Posterior cingulate gyrus (tissue), 11 donors: Measurements from ENCODE around the gene UBALD1.
A peak's percentile ranks its signal among the peaks of the same experiment; 100 is the strongest.

Experiments used
- DNase-seq, 10 donors: peaks; one replicate each; pipeline versions ENCODE4 v3.0.0 to v3.0.0-alpha.2; 2020 to 2021; ENCODE audit warnings: mixed read lengths in 3 of 10
- intact Hi-C: fragments of 100-400 bp; cut with DNase I; formaldehyde crosslinking; loops from one replicate; pipeline ENCODE4 v1.15.1; 2023

Gene UBALD1

GRCh38 chr16:4618645-4619418 lies 4.1 kb upstream of the UBALD1 start:
- intact Hi-C loops = loop anchor here (5.0 to 10.0 kb wide), 2 partner anchors 73 to 114 kb away; partner anchors contain the start of gene NUDT16L1
- DNase-seq = no peak

GRCh38 chr16:4617880-4618279 lies 3.2 kb upstream of the UBALD1 start:
- no peak for DNase-seq

DNA sequence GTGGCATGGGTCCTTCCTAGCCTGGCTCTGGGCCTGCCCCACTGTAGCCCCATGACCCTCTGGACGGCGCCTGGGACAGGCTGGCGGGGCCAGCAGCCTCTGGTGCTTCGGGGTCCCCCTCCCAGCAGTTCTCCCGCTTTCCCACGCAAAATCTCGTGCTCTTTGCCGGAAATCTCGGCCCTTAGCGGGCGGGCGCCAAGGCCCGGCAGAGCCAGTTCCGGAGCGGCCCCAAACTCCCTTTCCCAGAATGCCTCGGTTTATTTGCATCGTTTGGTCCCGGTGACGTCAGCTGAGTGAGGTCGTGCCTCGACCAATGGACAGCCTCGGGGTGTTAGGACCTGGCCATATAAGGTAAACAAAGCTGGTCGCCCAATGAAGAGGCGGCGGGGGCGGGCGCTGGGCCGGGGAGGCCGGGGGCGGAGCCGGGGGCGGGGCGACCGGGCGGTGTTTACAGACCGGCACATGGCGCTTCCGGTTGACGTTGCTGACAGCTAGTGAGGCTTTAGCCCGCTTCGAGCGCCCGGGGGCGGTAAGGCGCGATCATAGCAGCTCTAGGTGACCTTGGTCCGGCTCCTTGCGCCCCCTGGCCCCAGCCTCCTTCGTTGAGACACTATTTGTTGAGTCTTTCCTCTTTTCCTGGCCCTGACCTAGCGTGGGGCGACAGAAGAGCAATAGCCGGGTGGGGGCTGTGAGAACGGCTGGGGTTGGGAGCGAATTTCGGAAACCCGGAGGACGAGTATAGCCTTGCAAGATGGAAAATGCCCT lies 1.5 kb upstream of the UBALD1 start:
- DNase-seq = peak; percentile 98 to 100 (median 99)
- intact Hi-C loops = loop anchor here (1.0 to 10.0 kb wide), 3 partner anchors 76 to 111 kb away; partner anchors contain the start of genes CDIP1 and NUDT16L1

More at GRCh38 chr16:4617880-4618279, 3.2 kb upstream of the UBALD1 start:
- intact Hi-C loops = loop anchor here (5.0 to 10.0 kb wide), 2 partner anchors 74 to 113 kb away; partner anchors contain the start of gene NUDT16L1

DNA sequence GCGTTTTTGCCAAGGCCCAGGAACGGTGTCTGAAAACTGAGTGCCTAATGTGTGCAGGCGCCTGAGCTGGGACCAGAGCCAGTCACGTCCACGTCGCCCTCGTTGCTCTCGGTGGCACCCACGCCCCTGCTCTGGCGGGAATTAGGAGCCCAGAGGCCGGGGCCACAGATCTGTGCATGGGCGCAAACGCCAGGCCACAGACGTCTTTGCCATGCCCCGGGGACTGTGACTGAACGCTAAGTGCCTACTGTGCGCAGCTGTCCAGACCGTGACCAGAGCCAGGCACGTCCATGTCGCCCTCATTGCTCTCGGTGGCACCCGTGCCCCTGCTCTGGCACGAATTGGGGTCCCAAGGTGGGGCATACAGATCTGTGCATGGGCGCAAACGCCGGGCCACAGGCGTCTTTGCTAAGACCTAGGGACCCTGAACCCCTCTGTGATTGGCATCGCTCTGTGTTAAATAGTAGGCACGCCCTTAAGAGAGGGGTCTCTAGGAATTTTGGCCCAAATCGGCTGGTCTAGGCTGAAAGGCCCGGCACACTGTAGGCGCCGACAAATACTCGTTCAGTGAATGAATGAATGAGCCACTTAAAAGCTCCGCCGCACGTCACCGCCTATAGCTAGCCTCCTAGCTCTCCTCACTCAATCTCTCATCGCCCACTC lies 827 bp upstream of the UBALD1 start:
- intact Hi-C loops = loop anchor here (1.0 to 10.0 kb wide), 3 partner anchors 77 to 111 kb away; partner anchors contain the start of genes CDIP1 and NUDT16L1
- DNase-seq = no peak

- DNase-seq = peak in 3 of 10 donors; percentile 18 to 83 (median 82)
- intact Hi-C loops = loop anchor here (10.0 kb wide), 1 partner anchor 109 kb away; no protein-coding TSS in a partner anchor
These were observed 785 bp downstream of the UBALD1 start for GRCh38 chr16:4613636-4614570.

DNA sequence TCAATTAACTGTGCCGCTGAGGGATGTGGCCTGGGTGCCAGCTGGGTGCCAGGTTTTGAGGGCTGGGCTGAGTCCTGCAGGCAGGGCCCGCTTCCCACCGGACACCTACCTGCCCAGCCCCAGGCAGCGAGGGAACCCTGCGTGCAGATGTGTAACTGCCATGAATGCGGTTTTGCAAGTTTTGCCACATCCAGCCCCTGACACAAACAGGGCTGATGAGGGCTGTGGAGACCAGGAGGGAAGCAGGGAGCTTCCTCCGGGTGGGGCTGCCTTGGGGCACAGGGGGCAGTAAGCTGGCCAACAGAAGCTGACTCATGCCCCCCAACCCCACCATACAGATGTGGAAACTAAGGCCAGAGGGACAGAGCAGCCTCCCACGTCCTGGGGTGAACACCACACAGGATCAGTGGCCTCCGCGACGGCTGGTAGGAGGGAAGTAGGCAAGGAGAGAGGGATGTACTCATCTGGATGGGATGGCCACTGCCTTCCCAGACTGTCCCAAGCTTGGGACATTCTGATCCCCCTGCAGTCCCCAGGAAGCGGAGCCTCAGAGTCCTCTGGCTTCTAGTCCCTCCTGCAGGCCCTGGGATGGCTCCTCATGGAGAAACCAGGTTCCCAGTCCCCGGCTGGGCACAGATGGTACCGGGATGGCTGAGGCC lies 1.6 kb downstream of the UBALD1 start:
- no peak for DNase-seq
- intact Hi-C loops = loop anchor here (10.0 kb wide), 1 partner anchor 108 kb away; no protein-coding TSS in a partner anchor

GRCh38 chr16:4612474-4612931 lies 2.2 kb downstream of the UBALD1 start:
- DNase-seq = no peak
- intact Hi-C loops = loop anchor here (10.0 kb wide), 1 partner anchor 108 kb away; no protein-coding TSS in a partner anchor

DNA sequence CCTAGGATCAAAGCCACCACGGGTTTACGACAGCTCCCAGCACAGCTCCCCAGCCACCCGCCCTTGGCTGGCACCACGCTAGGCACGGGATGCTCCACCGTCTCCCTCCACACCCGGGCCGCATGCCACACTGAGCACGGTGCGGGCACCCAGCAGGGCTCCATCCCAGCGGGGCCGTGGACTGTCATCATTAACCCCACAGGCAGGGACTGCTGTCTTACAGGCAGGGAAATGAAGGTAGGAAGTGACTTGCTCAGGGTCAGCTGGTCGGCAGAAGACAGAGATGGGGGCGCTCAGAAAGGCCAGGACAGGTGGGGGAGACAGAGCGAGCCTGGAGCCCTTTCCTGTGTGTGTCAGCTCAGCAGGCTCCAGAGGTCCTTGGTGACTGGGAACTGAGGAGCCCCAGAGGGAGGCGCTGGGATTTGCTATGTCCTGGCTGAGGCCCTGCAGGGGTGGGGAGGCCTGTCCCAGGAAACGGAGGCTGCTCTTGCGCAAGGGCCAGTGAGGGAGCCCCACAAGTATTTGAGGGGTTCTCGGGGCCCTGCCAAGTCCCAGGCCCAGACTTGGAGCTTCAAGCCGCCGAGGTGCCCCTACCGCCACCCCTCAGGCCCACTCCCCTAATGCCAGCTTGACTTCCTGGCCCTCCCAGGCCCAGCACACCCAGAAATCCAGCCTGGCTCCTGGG lies 3.2 kb downstream of the UBALD1 start:
- intact Hi-C loops = loop anchor here (10.0 kb wide), 1 partner anchor 107 kb away; no protein-coding TSS in a partner anchor
- DNase-seq = no peak

DNA sequence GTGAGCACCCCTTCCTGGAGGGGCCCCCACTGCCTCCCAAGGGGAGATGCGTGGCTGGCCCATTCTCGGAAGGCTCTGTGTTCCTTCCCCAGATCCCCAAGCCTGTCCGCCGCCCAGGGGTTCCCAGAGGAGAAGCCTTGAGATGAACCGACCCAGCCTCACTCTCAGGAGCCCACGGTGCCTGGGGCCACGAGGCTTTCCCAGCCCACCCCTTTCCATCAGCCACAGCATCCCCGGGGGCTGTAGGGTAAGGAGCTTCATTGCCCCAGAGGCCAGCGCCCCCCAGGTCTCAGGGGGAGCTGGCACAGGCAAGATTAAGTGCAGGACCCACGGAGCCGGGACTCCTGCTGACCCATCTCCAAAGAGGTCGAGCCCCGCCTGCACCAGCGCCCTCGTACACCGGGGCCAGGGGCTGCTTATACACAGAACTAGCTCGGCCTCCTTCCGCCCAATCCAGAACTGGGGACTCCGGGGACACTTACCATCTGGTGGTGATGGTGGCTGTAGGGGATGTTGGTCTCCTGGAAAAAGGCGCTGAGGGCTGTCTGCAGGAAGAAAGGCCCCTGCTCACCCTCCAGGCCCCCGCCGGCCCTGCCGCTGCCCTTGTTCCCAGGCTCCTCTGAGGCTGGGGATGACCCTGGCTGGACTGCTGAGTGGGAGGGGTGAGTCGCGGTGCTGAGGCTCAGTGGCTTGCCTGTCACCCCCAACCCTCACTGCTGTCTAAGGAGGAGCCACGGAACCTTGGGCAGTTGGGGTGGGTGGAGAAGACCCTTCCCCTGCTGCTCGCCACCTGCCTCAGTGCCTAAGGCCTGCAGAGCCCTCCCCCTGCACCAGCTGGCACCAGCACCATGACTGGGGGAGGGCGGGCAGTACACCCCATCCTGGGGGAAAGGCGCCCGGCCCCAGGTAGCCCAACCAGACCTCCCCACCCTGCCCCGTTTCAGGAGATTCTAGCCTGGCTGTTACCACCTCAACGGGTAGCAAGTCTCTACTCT lies 4.4 kb downstream of the UBALD1 start:
- no peak for DNase-seq
- intact Hi-C loops = loop anchor here (10.0 kb wide), 1 partner anchor 106 kb away; no protein-coding TSS in a partner anchor

DNA sequence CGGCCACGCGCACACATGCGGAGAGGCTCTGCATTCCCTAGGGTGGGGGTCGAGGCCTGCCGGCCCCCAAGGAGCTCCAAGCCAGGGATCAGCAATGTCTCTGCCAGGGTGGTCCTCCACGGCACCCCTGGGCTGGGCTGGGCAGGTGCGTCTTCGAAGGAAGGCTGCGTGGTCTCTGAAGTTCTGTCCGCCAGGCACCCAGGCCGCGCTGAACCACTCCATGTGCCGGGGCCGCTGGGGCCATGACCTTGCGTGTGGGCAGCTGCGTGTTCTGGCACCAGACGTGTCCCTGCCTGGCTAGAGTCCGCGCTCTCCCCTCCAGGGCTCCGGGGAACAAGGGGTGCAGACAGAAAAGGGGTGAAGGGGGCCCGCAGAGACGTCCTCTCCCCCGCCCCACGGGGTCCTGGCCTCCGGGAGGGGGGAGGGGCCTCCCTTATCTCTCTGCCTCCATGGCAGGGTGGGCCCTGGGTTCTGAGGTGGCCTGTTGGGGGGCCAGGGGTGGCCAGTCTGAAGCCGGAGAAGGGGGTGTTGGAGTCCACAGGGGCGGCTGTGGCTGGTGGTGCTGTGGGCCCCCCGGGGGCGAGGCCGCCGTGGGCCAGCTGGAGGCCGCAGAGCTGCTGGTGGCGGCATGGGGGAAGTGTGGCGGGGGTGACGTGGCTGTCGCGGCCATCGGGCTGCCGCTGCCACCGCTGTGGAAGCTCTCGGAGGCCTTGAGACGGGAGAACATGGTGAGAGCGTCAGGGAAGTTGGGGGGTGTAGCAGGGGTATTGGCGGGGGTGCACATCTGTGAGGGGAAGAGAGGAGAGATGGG lies 5.3 kb downstream of the UBALD1 start:
- peak in 2 of 10 donors; percentile 75 to 84 for DNase-seq
- intact Hi-C loops = loop anchor here (10.0 kb wide), 1 partner anchor 105 kb away; no protein-coding TSS in a partner anchor

- intact Hi-C loops = no loop called here
- DNase-seq = no peak
These were observed 6.0 kb downstream of the UBALD1 start for GRCh38 chr16:4608704-4608980.

GRCh38 chr16:4607841-4608703 lies 6.6 kb downstream of the UBALD1 start:
- intact Hi-C loops = no loop called here
- no peak for DNase-seq

DNA sequence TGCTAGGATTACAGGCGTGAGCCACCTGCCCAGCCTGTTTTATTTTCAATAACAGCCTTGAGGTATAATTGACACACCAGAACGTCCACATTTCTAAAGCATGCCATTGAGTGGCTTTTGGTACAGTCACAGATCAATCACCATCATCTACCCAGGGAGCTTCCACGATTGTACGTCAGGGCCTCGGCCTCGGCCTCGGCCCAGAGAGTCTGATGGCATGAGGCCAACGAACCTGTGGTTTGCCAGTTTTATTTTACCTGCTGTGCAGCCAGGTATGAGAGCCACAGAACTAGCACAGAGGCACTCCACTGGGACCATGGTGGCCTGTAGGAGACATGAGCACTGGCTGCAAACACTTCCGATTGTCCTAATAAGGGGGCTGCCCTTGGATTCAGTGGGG lies 8.3 kb downstream of the UBALD1 start:
- no peak for DNase-seq
- intact Hi-C loops = no loop called here

DNA sequence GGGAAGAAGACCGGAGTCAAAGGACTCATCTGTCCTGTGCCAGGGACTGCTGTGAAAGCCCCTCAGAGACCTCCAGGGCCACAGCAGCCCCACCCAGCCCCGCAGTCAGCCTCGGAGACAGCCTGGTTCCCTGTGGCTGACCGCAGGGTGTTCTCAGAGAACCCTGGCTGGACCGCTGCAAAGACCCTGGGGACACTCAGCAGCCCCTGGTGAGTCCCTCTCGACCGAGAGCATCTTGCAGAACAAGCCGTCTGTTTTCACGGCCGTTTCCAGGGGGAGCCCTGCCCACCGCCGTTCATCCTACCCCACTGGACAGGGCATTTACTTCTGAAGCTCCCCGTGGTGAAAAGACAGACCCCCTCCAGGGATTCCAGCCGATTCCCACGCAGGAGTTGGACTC lies 10.3 kb downstream of the UBALD1 start:
- intact Hi-C loops = no loop called here
- DNase-seq = no peak

DNA sequence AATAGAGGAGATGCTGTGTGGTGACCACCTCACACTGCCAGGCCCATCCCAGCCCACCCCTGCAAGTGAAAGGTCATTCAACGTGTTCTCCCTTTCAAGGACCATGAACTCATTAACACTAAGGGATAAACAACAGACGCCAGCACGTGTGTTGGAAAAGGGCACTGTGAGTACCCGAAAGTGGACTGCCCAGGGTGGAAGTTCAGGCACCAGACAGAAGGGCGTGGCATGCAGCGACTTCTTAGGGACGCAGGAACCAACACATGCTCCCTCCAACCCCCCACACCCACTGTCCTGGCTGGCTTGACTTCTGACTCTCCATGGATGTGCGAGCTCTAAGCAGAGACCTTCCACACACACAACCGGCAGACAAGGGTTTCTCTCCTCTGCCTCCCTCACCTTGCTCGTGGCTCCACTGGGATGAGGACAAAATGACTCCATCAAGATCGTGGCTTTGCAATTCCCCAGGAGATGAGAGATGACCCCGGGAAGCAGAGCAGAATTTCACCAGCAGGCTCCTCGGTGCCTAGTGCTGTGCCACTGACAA lies 11.0 kb downstream of the UBALD1 start:
- intact Hi-C loops = no loop called here
- DNase-seq = no peak
